Peyer's patch (tissue), 4 donors: ENCODE results near the gene IFIT5. TPM values are rescaled to one million over a fixed set of nuclear protein-coding genes. Genes with fewer than 3 reads are reported as not detected.
A peak's percentile ranks its signal among the peaks of the same experiment; 100 is the strongest.

ENCODE experiments used
- DNase-seq, 3 donors: peaks; one replicate each; pipeline ENCODE4 v3.0.0-alpha.2; 2017 to 2019
- H3K27ac ChIP-seq, 4 donors: fragments of 200-600 bp; sonication (generic); one replicate each; pipeline ENCODE4 v1.5.1; 2016 to 2019
- H3K27me3 ChIP-seq, 2 donors: fragments of 200-600 bp; sonication (generic); one replicate each; pipeline ENCODE4 v1.5.1; 2019
- H3K36me3 ChIP-seq, 3 donors: fragments of 200-600 bp; sonication (generic); one replicate each; pipeline ENCODE4 v1.5.1; 2016 to 2019
- H3K4me1 ChIP-seq, 4 donors: fragments of 200-600 bp; sonication (generic); one replicate each; pipeline ENCODE4 v1.5.1; 2016 to 2019
- H3K4me3 ChIP-seq, 4 donors: fragments of 200-600 bp; sonication (generic); 1 replicate in 3 of 4; 2 replicates in 1 of 4; pipeline ENCODE4 v1.5.1; 2016 to 2019; ENCODE audit warnings: mild to moderate bottlenecking in 1 of 4
- H3K9me3 ChIP-seq, 4 donors: fragments of 200-600 bp; sonication (generic); one replicate each; pipeline ENCODE4 v1.5.1; 2016 to 2019; ENCODE audit warnings: mild to moderate bottlenecking in 1 of 4
- CTCF ChIP-seq, 6 experiments: fragments of 450-650 bp in 4 of 6; fragments of 200-600 bp in 2 of 6; sonication (generic) in 1 of 6; IDR thresholded peaks; one replicate each; pipeline ENCODE4 v1.5.1; 2017 to 2019; ENCODE audit warnings: antibody characterized with exemption in 6 of 6, mild to moderate bottlenecking in 3 of 6, moderate library complexity in 1 of 6
- POLR2A ChIP-seq, 2 donors: fragments of 450-650 bp; IDR thresholded peaks; one replicate each; pipeline ENCODE4 v1.5.1; 2017; ENCODE audit warnings: antibody characterized with exemption in 2 of 2, mild to moderate bottlenecking in 2 of 2, moderate library complexity in 2 of 2
- total RNA-seq, 4 donors: library from RNA; depleted of rRNA; stranded (reverse); fragments of >200 nt; gene quantifications; one replicate each; pipeline ENCODE4 v1.1.0, GENCODE V29; 2016

IFIT5 gene
- total RNA-seq, 4 donors from 2014 or later = 7.2 to 15.6 (median 12.6) TPM

- TF ChIP-seq CTCF (IDR thresholded peaks at IDR 0.05) (no peak), POLR2A (IDR thresholded peaks at IDR 0.05) (peak in 1 of 2 donors; percentile 33)
- no peaks in the 10 kb centered on the region for H3K9me3 ChIP-seq
- peak in 2 of 3 donors; percentile 52 to 83 for DNase-seq
- no peaks in the 10 kb centered on the region for H3K36me3 ChIP-seq
- peak within 1 kb of the TSS; percentile 33 to 58 (median 48) for H3K4me3 ChIP-seq
- no peaks in the 10 kb centered on the region for H3K27me3 ChIP-seq
- peaks cover 0 to 24% (median 7%) of the 10 kb centered on the region in 4 donors for H3K4me1 ChIP-seq
- peak within 1 kb of the TSS; percentile 54 to 84 (median 74) for H3K27ac ChIP-seq
Observed at GRCh38 chr10:89391907-89392756, 22.2 kb upstream of the IFIT5 start, which contains the start of gene IFIT1. Gene IFIT1 (plus strand): TSS chr10:89392623. CDS start chr10:89392713, 90 bp downstream.

GRCh38 chr10:89392974-89393373 lies 21.4 kb upstream of the IFIT5 start:
- DNase-seq = no peak
- H3K27me3 ChIP-seq = no peaks in the 10 kb centered on the region
- H3K4me1 ChIP-seq = peaks cover 0 to 24% (median 7%) of the 10 kb centered on the region in 4 donors
- H3K36me3 ChIP-seq = no peaks in the 10 kb centered on the region
- no peak for TF ChIP-seq POLR2A (IDR thresholded peaks at IDR 0.05)
- no peak for TF ChIP-seq CTCF (IDR thresholded peaks at IDR 0.05)
- H3K4me3 ChIP-seq = peak overlapping the region; percentile 33 to 58 (median 48)
- no peaks in the 10 kb centered on the region for H3K9me3 ChIP-seq
- peak overlapping the region; percentile 54 to 84 (median 74) for H3K27ac ChIP-seq

- Histone ChIP-seq H3K27ac (peak overlapping the region in 2 of 4 donors; percentile 77 to 84), H3K9me3 (no peaks in the 10 kb centered on the region), H3K27me3 (no peaks in the 10 kb centered on the region), H3K4me1 (peaks cover 0 to 24% (median 7%) of the 10 kb centered on the region in 4 donors), H3K36me3 (no peaks in the 10 kb centered on the region), H3K4me3 (peak overlapping the region in 1 of 4 donors; percentile 58)
- TF ChIP-seq CTCF (IDR thresholded peaks at IDR 0.05) (no peak), POLR2A (IDR thresholded peaks at IDR 0.05) (no peak)
- no peak for DNase-seq
Observed at GRCh38 chr10:89393898-89394297, 20.5 kb upstream of the IFIT5 start.

GRCh38 chr10:89395141-89395540 lies 19.2 kb upstream of the IFIT5 start:
- no peak overlapping the region for H3K4me3 ChIP-seq
- DNase-seq = no peak
- H3K27me3 ChIP-seq = no peaks in the 10 kb centered on the region
- H3K36me3 ChIP-seq = no peaks in the 10 kb centered on the region
- TF ChIP-seq CTCF (IDR thresholded peaks at IDR 0.05) (no peak), POLR2A (IDR thresholded peaks at IDR 0.05) (no peak)
- peaks cover 0 to 24% (median 7%) of the 10 kb centered on the region in 4 donors for H3K4me1 ChIP-seq
- H3K9me3 ChIP-seq = no peaks in the 10 kb centered on the region
- no peak overlapping the region for H3K27ac ChIP-seq

GRCh38 chr10:89398003-89398749 lies 16.2 kb upstream of the IFIT5 start:
- no peaks in the 10 kb centered on the region for H3K36me3 ChIP-seq
- H3K4me1 ChIP-seq = peaks cover 0 to 11% (median 3%) of the 10 kb centered on the region in 4 donors
- TF ChIP-seq CTCF (IDR thresholded peaks at IDR 0.05) (peak in 1 of 6 experiments; percentile 1), POLR2A (IDR thresholded peaks at IDR 0.05) (no peak)
- H3K27ac ChIP-seq = peak overlapping the region in 2 of 4 donors; percentile 25 to 43
- DNase-seq = peak in 1 of 3 donors; percentile 52
- H3K4me3 ChIP-seq = no peak overlapping the region
- no peaks in the 10 kb centered on the region for H3K27me3 ChIP-seq
- no peaks in the 10 kb centered on the region for H3K9me3 ChIP-seq
